HG02678 (cell line): Measurements from ENCODE around the gene NBAS.

Experiments
- ATAC-seq: cut with Tn5 transposase; IDR thresholded peaks from one replicate; pipeline ENCODE4 v1.9.1; 2021; ENCODE audit warnings: mild to moderate bottlenecking, moderate library complexity; ENCODE audit not compliant: unreplicated experiment

The NBAS gene

DNA sequence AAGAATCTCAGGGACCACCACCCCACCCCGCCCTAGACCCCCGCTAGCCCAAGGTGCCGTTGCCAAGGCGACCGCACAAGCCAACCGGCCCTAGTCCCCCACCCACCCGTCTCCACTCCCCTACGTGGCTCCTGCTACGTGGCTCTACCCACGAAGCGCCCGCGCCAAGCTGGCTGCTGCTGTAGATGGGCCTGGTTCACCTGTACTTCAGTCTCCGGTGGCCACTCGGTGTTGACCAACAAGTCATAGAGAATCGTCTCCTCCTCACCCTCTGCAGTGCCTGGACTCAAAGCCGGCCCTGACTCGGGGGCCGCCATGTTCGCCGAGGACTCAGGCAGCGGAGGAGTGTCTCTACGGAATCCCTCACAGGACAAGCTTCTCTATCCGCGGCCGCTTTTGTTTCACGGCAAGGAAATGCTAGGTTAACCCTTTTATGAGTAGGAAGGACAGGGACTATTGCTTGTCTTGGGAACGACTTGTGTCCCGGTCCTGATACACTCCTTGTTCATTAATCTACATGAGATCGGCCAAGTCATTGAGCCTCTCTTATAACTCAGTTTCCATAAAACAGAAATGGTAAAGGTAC lies at the start of gene NBAS:
NBAS (minus strand) TSS at position 347 of the 586 bp plus-strand sequence; CDS start at position 317, 30 bp downstream.
- peak; percentile 82 for ATAC-seq

DNA sequence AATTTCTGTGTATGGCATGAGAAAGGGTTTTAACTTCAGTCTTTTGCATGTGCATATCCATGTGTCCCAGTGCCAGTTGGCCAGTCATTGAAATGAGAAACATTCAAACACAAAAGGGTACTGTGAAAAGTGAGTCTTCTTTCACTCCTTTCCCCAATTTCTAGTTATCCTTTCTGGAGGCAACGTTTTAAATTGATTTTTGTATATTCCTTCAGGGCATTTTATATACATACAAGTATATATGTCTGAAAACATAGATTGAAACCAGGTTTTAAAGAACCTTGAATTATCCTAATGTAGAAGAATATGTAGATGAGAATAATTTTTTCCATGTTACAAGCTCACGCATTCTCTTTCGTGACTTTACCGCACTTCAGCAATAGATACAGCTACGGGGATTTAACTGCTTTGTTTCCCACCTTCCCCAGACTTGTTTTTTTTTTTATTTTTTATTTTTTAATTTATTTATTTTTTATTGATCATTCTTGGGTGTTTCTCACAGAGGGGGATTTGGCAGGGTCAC lies 49.4 kb upstream of the NBAS start:
- no peak for ATAC-seq

DNA sequence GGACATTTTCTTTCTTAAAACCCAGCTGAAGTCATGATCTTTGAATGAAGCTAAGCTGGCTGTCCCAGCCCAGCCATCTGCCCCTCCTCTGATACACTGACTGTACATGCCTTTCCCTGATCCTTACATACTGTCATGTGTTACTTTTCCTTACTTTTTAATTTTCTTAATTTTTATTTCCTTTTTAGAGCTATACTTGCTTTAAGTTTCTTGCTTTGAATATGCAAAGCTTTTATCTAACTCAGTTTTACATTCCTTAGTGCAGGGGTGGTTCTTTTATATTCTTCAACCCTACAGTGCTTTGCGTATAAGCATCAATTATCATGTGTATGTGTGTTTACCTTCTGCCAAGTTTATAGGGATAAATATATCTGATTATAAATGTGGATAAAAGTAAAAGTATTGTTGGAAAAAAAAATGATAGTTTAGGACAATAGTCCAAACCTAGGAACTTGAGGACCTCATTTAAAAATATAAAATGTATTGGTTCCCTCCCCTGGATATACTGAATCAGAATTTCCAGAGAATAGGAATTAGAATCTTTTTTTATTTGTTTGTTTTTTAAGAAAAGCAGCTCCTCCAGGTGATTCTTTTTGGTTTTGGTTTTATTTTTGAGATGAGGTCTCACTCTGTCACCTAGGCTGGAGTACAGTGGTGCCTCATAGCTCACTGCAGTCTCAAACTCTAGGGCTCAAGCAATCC lies 48.4 kb upstream of the NBAS start:
- ATAC-seq: no peak

DNA sequence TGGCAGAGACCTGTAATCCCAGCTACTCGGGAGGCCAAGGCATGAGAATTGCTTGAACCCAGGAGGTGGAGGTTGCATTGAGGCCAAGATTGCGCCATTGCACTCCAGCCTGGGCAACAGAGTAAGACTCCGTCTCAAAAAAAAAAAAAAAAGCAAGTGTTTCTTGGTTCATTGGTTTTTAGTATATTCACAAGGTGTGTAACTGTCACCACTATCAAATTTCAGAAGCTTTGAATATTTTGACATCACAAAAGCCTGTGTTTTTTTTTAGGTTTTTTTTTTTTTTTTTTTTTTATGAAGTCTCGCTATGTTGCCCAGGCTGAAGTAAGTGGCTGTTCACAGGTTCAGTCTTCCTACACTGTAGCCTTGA lies 47.2 kb upstream of the NBAS start:
- no peak for ATAC-seq

DNA sequence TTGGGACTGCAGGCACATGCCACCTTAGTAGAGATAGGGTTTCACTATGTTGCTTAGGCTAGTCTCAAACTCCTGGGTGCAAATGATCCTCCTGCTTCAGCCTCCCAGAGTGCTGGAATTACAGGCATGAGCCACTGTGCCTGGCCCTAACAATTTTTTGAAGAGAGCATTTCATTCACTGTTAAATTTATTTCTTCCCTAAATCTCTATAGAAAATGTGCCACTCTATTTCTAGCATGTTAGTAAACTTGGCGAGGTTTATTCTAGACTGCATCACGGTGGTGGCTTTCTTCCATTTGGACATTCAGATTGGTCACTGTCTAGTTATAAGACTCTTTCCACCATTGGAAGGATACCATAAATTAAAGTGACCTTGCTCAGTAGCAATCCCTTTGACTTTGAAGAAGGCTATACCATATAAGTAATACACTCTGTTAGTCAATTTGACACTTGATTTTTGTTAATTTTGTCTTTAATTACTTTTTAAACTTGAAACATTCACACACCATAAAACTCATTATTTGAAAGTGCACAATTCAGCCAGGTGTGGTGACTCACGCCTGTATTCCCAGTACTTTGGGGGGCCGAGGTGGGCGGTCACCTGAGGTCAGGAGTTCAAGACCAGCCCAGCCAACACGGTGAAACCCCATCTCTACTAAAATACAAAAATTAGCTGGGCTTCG lies 46.7 kb upstream of the NBAS start:
- no peak for ATAC-seq

DNA sequence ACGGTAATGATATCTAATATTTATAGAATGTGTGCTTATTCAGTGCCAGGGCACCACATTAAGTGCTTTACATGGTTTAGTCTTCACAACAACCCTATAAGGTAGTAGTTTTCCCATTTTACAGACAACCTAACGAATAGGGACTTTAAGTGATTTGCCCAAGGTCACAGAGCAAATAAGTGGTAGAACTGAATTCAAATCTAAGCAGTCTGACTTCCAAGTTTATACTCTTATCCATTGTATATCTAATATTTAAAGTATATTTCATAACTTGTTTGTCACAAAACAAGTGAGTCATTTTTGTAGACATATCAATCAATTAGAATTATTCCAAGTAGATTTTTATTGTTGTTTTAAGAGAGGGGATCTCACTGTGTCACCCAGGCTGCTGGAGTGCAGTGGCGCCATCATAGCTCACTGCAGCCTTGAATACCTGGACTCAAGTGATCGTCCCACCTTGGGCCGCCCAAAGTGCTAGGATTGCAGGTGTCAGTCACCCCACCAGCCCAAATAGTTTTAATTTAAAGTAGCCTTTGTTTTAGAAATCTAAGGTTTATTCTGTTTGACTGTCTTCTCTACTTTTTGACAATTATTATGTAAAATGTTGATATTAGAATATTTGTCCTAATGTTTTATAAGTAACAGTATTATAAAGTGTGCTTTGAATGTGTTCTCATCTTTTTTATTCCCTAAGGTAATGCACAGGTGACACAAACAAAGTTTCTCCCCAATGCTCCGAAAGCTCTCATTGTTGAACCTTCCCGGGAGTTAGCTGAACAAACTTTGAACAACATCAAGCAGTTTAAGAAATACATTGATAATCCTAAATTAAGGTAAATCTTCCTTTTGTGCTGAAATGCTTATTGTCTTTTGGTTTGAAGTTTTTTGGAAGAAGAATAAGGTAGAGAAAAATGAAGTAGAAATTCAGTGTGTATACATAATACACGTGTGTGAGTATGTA lies 45.6 kb upstream of the NBAS start:
- ATAC-seq: no peak

DNA sequence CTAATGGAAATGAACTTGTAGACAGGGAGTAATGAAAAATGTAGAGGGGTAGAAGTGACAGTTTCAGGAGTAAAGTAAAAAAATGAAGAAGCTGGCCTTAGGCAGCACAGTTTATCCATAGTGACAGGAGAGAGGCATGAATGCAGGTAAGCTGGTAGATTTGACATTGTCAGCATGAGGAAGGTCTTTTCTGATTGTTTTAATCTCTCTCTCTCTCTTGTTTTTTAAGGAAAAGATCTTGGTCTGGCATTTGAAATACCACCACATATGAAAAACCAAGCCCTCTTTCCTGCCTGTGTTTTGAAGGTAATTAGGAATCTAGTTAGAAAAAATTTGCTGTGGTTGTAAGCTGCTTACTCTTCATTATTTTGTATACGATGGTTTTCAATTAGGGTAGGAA lies 44.6 kb upstream of the NBAS start:
- ATAC-seq: no peak

DNA sequence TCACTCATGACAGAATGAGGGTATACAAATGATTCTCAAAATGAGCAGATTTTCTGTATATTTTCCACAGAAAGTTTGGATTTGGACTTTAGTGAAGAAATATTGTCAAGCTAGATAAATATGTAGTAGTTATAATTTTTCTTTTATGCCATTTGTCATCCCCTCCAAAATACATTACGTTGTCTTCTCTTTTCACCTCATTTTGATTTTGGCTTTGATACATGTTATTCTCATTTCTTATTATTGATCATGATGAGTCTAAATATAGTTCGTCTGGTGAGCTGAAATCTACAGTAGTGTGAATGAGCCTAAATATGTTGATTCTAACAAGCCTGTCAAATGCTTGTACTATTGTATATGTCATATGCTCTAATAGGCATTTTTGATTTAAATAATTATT lies 42.8 kb upstream of the NBAS start:
- ATAC-seq: no peak

DNA sequence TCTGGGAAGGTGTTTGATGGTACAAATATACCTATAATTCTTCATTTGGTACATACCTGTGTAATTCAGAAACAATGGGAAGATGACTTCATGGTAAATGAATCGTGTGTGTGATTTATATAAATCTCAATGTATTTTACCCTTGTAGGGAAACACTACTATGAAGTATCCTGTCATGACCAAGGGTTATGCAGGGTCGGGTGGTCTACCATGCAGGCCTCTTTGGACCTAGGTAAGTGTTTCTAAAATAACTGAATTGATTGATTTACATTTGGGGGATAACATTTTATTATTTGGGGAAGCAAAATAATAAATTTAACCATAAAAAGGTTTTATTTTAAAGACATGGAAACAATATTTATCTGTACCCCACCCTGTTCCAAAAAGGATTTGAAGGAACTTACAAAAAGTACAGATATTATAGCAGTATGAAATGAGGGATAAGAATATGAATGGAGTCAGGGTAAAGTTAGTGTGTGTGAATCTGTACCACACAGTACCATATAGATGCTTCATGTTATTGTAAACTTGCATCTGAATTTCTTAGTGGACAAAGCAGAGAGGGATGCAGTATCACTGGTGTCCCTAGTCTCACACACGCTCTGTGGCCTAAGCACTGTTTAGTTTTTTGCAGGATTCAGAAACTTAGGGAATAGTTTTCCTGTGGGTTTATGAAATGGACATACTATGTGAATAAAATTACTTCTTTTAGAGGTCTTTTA lies 42.1 kb upstream of the NBAS start:
- ATAC-seq: no peak

DNA sequence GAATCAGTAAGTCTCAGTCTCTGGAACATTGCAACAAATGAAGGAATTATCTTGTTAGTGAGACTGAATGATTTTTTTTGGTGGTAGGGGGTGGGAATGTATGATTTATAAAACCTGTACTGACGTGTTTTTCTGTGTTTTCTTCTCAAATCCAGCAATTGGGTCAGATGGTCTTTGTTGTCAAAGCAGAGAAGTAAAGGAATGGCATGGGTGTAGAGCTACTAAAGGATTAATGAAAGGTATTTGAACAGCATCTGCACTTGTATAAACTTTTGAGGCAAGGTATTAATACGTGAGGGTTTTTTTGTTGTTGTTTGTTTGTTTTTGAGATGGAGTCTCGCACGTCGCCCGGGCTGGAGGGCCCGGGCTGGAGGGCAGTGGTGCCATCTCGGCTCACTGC lies 41.3 kb upstream of the NBAS start:
- ATAC-seq: no peak

DNA sequence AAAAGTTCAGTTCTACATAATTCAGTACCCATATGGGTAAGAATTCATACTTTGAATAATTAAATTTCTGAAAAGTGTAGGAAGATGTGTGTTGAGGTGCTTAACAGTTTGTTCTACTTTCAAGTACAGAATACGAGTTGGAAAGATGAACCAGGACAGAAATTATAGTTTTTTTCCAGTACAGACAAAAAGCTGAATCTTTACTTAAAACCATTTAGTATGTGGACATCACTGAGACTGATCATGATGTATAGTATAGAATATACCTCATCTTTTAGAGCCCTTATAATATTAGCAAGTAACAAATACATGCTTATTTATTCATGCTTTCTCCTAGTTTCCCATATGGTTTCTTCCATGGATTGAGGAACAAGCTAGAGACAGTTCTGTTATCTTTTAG lies 40.5 kb upstream of the NBAS start:
- no peak for ATAC-seq

DNA sequence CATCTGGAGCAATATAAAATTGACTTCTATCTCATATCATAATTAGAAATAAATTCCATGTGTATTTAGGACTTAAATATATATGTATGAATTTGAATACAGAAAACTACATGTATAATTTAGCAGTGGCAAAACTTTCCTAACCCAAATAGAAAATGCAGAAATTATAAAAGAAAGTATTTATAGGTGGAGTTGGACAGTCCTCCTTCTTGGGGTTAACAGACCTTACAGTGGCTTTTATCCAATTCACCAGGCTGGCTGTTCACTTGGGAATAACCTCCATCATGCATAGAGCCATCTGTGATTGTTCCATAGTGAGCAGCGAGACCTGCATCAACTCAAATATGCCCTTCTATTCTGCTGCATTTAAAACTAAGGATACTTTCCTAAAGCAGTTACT lies 38.9 kb upstream of the NBAS start:
- no peak for ATAC-seq

DNA sequence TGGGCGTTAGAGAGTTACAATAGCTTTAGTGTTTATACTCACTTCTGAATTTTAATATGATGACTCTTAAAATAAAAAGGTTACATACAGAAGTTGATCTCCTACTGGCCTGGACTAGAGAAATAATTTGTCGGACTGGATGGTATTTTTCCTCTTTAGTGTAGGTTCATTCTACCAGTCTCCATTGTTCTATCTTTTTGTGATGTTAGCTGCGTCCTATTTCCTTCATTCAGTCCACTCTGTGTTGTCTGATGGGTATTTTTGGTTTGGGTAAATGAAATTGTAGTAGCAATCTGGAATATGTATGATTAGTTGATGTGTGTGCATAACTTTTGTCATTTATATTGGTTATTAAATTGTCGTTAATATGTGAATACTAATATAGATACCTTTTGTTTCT lies 35.8 kb upstream of the NBAS start:
- ATAC-seq: no peak

DNA sequence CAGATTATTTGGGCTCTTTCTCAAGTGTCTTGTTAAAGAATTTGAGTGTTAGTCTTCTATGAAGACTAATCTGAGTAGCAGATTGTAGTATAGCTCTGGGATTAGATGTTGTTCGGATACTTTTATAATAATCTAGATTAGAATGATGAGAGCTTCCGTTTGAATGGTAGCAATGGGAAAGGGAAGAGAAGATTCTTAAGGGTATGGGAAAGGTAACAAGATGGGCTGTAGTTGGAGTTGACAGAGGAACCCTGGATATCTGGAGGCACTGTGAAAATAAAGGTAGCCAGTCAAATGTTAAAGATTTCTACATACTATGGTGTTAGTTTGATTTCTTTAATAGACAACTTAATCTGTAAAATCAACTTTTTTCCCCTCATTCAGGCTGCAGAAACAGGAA lies 35.2 kb upstream of the NBAS start:
- no peak for ATAC-seq

DNA sequence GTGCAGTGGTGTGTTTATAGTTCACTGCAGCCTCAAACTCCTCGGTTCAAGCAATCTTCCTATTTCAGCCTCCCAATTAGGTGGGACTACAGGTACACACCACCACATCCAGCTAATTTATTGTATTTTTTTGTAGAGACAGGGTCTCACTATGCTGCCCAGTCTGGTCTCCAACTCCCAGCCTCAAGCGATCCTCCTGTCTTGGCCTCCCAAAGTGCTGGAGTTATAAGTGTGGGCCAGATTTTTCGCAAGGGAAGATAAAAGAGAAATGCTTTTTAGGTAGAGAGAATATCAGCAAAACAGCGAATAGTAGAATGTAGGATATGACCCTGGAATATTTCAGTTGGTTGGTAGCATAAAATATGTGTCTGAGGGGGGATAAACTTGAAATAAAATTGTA lies 34.8 kb upstream of the NBAS start:
- ATAC-seq: no peak

DNA sequence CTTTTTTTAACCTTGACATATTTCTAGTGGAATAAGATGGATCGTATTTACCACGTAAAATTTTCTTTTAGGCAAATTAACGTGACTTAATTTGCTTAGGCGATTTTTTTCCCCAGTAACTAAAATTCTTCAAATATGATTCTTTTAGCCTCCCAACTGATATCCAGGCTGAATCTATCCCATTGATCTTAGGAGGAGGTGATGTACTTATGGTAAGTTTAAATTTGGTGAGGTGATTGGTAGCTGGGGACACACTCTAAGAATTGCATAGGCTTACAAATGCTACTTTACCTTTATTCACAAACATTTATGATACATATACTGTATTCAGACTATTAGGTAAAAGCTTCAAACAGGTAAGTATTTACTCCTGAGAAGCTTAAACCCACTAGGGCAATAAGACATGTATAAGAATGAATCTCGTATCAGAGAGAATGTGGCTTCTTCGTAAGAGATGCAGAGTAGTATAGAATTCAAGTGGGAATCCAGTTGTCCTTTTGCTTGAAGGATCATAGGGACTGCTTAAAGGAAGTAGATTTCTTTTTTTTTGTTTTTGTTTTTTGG lies 34.3 kb upstream of the NBAS start:
- ATAC-seq: no peak

DNA sequence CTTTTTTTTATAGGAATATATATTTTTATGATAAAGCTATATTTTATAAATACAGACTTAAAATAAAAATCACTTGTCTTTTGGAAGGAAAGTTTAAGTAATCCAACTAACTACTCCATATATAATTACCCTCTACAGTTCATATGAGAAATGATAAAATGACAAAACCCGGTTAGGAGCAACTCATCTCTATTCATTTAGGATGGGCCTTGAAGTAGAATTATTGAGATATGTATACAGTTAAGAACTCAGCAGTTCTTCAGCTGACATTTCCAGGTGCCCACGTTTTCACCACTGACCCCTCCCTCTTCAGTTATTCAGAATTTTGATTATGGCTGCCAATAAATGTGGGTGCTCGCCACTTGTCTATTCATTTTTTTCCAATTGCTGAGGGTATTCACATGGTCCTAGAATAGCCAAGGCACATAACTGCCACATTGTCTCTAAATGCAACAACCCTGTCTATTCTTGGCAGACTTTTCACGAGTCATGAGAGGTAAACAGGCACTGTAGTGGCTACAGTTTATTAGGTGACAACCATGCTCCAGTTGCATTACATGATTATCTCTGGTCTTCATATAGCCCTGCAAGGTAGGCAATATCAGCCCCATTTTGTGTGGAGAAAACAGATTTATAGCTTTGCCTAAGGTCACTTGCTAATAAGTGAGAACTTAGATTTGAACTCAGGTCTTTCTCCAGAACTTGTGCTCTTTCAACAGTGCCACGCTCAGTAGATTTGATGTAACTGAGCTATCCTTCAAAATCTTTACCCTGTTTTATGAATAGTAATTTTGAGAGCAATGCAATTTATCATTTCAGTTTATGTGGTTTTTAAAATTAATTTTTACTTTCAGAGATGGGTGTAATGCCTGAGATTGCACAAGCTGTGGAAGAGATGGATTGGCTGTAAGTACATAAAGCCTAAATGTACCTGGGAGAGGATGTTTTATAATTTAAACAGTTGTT lies 33.4 kb upstream of the NBAS start:
- no peak for ATAC-seq

DNA sequence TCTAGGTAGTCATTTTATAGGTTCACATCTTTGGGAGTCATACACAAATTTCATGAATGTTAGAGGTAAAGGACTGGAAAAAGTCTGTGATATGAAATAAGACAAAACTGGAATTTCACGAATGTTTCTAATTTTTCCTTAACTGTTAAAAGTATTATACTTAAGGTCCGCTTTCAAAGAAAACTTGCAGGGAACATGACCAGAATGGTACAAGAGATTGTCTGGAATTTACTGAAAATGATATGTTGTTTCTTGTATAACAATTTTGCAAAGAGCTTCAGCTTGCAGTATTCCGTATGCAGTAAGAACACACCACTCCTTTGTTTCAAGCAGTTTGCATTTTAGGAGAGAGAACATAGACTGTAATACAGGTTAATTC lies 32.2 kb upstream of the NBAS start:
- no peak for ATAC-seq
